22Rv1 (cell line): ENCODE measurements around the gene RORC.

Experiments used
- CTCF ChIP-seq: fragments of 450-650 bp; IDR thresholded peaks from 2 replicates; pipeline ENCODE4 v1.5.1; 2017; ENCODE audit warnings: mild to moderate bottlenecking
- ZFX ChIP-seq: fragments of 450-650 bp; IDR thresholded peaks from 2 replicates; pipeline ENCODE4 v1.6.1; 2017; ENCODE audit warnings: antibody characterized with exemption, borderline replicate concordance

GRCh38 chr1:151859891-151860293 lies 28.3 kb upstream of the RORC start:
- TF ChIP-seq CTCF (no peak), ZFX (no peak)
